ENCODE data around the gene TBC1D1.

TBC1D1 gene

DNA sequence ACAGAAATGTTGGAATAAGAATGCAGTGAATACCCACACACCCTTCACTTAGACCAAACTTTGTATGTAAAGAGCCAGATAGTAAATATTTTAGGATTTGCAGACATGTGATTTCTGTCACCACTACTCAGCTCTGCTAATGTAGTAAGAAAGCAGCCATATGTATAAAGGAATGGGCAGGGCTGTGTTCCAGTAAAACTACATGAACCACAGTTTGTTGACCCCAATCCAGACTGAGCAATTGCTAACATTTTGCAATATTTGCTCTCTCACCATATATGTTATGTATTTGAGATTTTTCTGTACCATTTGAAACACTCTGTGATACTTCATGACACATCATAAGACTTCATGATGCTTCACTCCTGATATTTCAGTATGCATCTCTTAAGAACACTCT, 32.0 kb upstream of the TBC1D1 start:
- no peak overlapping the region for H3K4me2 ChIP-seq (ENCODE audit: low read length)
- H3F3A ChIP-seq (ENCODE audit: control insufficient read depth, insufficient read depth) = no peaks in the 10 kb centered on the region
- no peaks in the 10 kb centered on the region for H3K9me3 ChIP-seq (ENCODE audit: control insufficient read depth, insufficient read depth, low read length)
- no peaks in the 10 kb centered on the region for H4K20me1 ChIP-seq (ENCODE audit: control insufficient read depth, insufficient read depth, low read depth, low read length)
- H3K79me2 ChIP-seq (ENCODE audit: control insufficient read depth, low read length) = no peaks in the 10 kb centered on the region
- H3K27ac ChIP-seq (ENCODE audit: low read depth, low read length) = no peak overlapping the region
- no peaks in the 10 kb centered on the region for H3K4me1 ChIP-seq (ENCODE audit: control insufficient read depth, low read length)
- no peak overlapping the region for H3K4me3 ChIP-seq (ENCODE audit: low read length)
- no peaks in the 10 kb centered on the region for H3K27me3 ChIP-seq (ENCODE audit: control insufficient read depth, low read length)
- peaks cover 67% of the 10 kb centered on the region for H3K36me3 ChIP-seq (ENCODE audit: control insufficient read depth, low read length)
- TF ChIP-seq, protein P1, sequence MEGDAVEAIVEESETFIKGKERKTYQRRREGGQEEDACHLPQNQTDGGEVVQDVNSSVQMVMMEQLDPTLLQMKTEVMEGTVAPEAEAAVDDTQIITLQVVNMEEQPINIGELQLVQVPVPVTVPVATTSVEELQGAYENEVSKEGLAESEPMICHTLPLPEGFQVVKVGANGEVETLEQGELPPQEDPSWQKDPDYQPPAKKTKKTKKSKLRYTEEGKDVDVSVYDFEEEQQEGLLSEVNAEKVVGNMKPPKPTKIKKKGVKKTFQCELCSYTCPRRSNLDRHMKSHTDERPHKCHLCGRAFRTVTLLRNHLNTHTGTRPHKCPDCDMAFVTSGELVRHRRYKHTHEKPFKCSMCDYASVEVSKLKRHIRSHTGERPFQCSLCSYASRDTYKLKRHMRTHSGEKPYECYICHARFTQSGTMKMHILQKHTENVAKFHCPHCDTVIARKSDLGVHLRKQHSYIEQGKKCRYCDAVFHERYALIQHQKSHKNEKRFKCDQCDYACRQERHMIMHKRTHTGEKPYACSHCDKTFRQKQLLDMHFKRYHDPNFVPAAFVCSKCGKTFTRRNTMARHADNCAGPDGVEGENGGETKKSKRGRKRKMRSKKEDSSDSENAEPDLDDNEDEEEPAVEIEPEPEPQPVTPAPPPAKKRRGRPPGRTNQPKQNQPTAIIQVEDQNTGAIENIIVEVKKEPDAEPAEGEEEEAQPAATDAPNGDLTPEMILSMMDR (IDR thresholded peaks at IDR 0.05; ENCODE audit: low read depth, low read length, poor library complexity, severe bottlenecking) = no peak
- no peak for TF ChIP-seq EZH2phosphoT487 (IDR thresholded peaks at IDR 0.05; ENCODE audit: borderline replicate concordance, low read length)
- no peaks in the 10 kb centered on the region for H3K9me2 ChIP-seq (replicated peaks; ENCODE audit: control insufficient read depth, low read length)

DNA sequence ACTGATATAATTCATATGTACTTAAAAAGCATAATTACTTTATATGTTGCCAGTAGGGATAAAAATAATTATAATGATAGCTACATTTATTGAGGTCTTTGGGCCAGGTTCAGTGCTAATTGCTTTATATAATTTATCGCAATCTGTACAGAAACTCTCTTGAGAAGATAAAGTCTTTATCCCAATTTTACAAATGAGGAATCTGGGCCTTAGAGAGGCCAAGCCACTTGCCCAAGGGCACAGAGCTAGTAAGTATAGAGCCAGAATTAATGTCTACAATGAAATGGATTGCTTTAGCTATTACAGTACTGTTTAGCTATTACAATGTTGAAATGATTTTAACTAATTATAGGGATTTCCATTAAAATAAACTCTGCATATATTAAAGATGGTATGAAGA, 30.6 kb upstream of the TBC1D1 start:
- H3K27ac ChIP-seq (ENCODE audit: low read depth, low read length) = no peak overlapping the region
- no peak overlapping the region for H3K4me3 ChIP-seq (ENCODE audit: low read length)
- H3K27me3 ChIP-seq (ENCODE audit: control insufficient read depth, low read length) = no peaks in the 10 kb centered on the region
- H3K79me2 ChIP-seq (ENCODE audit: control insufficient read depth, low read length) = no peaks in the 10 kb centered on the region
- H3F3A ChIP-seq (ENCODE audit: control insufficient read depth, insufficient read depth) = no peaks in the 10 kb centered on the region
- peaks cover 61% of the 10 kb centered on the region for H3K36me3 ChIP-seq (ENCODE audit: control insufficient read depth, low read length)
- H3K4me2 ChIP-seq (ENCODE audit: low read length) = no peak overlapping the region
- TF ChIP-seq, protein P1 (IDR thresholded peaks at IDR 0.05; ENCODE audit: low read depth, low read length, poor library complexity, severe bottlenecking) = no peak
- TF ChIP-seq EZH2phosphoT487 (IDR thresholded peaks at IDR 0.05; ENCODE audit: borderline replicate concordance, low read length) = no peak
- no peaks in the 10 kb centered on the region for H3K9me2 ChIP-seq (replicated peaks; ENCODE audit: control insufficient read depth, low read length)
- H3K9me3 ChIP-seq (ENCODE audit: control insufficient read depth, insufficient read depth, low read length) = no peaks in the 10 kb centered on the region
- no peaks in the 10 kb centered on the region for H4K20me1 ChIP-seq (ENCODE audit: control insufficient read depth, insufficient read depth, low read depth, low read length)
- H3K4me1 ChIP-seq (ENCODE audit: control insufficient read depth, low read length) = peaks cover 13% of the 10 kb centered on the region

DNA sequence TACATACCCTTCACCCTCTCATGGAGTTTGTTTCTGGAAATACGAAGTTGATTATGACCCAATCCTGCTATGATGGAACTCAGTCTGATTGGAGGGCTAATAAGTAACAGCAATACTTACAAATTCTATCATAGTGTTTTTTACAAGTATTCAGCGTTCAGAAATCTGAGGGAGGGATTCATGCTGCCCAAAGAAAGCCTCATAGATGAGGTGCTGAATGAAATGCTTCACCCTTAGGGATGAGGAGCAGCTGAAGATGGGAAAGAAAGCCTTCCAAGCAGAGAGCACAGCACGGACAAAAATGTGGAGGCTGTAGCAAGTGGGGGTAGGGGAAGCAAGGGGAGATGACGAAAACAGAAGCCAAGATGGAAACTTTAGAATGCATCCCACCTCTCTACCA, 27.9 kb upstream of the TBC1D1 start:
- no peaks in the 10 kb centered on the region for H3K9me2 ChIP-seq (replicated peaks; ENCODE audit: control insufficient read depth, low read length)
- TF ChIP-seq, protein P1 (IDR thresholded peaks at IDR 0.05; ENCODE audit: low read depth, low read length, poor library complexity, severe bottlenecking) = no peak
- TF ChIP-seq EZH2phosphoT487 (IDR thresholded peaks at IDR 0.05; ENCODE audit: borderline replicate concordance, low read length) = no peak
- no peaks in the 10 kb centered on the region for H4K20me1 ChIP-seq (ENCODE audit: control insufficient read depth, insufficient read depth, low read depth, low read length)
- no peaks in the 10 kb centered on the region for H3F3A ChIP-seq (ENCODE audit: control insufficient read depth, insufficient read depth)
- H3K9me3 ChIP-seq (ENCODE audit: control insufficient read depth, insufficient read depth, low read length) = no peaks in the 10 kb centered on the region
- H3K4me2 ChIP-seq (ENCODE audit: low read length) = no peak overlapping the region
- H3K79me2 ChIP-seq (ENCODE audit: control insufficient read depth, low read length) = no peaks in the 10 kb centered on the region
- H3K27me3 ChIP-seq (ENCODE audit: control insufficient read depth, low read length) = no peaks in the 10 kb centered on the region
- no peak overlapping the region for H3K27ac ChIP-seq (ENCODE audit: low read depth, low read length)
- H3K4me3 ChIP-seq (ENCODE audit: low read length) = no peak overlapping the region
- H3K36me3 ChIP-seq (ENCODE audit: control insufficient read depth, low read length) = peaks cover 40% of the 10 kb centered on the region
- H3K4me1 ChIP-seq (ENCODE audit: control insufficient read depth, low read length) = peaks cover 13% of the 10 kb centered on the region

DNA sequence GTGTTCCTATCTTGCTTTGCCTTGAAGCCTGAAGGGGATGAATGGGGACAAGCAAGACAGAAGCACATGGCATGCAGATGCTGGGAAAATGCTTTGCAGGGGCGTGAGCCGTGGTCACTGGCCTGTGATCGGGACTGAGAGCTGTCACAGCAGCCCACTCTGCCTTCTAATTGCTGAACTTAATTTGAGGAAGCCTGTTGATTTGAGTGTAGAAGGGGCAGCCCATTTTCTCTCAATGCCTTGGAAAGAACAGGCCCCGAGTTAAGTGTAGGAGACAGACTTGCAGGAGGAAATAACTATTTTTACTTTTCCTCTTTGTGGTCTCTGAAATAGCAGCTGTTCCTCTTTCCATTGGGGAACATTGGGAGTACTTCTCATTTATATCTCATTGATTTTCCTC, 26.1 kb upstream of the TBC1D1 start:
- Histone ChIP-seq H3K27me3 (ENCODE audit: control insufficient read depth, low read length) (no peaks in the 10 kb centered on the region), H4K20me1 (ENCODE audit: control insufficient read depth, insufficient read depth, low read depth, low read length) (no peaks in the 10 kb centered on the region), H3K27ac (ENCODE audit: low read depth, low read length) (no peak overlapping the region), H3K79me2 (ENCODE audit: control insufficient read depth, low read length) (no peaks in the 10 kb centered on the region), H3K4me1 (ENCODE audit: control insufficient read depth, low read length) (peaks cover 13% of the 10 kb centered on the region), H3K4me3 (ENCODE audit: low read length) (no peak overlapping the region), H3K9me3 (ENCODE audit: control insufficient read depth, insufficient read depth, low read length) (no peaks in the 10 kb centered on the region), H3F3A (ENCODE audit: control insufficient read depth, insufficient read depth) (no peaks in the 10 kb centered on the region), H3K36me3 (ENCODE audit: control insufficient read depth, low read length) (peaks cover 31% of the 10 kb centered on the region), H3K4me2 (ENCODE audit: low read length) (0 out of 2 replicates have a peak overlapping the region, but pooled peaks have one; percentile 2), H3K9me2 (replicated peaks; ENCODE audit: control insufficient read depth, low read length) (no peaks in the 10 kb centered on the region)
- TF ChIP-seq EZH2phosphoT487 (IDR thresholded peaks at IDR 0.05; ENCODE audit: borderline replicate concordance, low read length) = no peak
- TF ChIP-seq, protein P1 (IDR thresholded peaks at IDR 0.05; ENCODE audit: low read depth, low read length, poor library complexity, severe bottlenecking) = no peak

Measured in DOHH2 (cell line).